Activated T-helper 2 cell treated with anti-CD3 and anti-CD28 coated beads, Interferon-gamma antibody, Interleukin-2, Interleukin-4, amounts not matched to agents 10 μg/mL and 5 μg/mL and 100 μg/mL, durations not matched to agents 14 hours and 24 hours and 36 hours (primary cell): ENCODE measurements around the gene ECM1. TPM values are rescaled to one million over a fixed set of nuclear protein-coding genes. Genes with fewer than 3 reads are reported as not detected.

Experiments used
- DNase-seq: peaks from one replicate; pipeline ENCODE4 v3.0.0; 2021; ENCODE audit warnings: low spot score
- H3K27ac Mint-ChIP-seq: one replicate; pipeline ENCODE4 v1.8.0; 2021; ENCODE audit warnings: mixed read lengths
- H3K27me3 Mint-ChIP-seq: one replicate; pipeline ENCODE4 v1.8.0; 2021; ENCODE audit warnings: low read depth, mixed read lengths
- H3K36me3 Mint-ChIP-seq: one replicate; pipeline ENCODE4 v1.8.0; 2021; ENCODE audit warnings: low read depth, mixed read lengths
- H3K4me1 Mint-ChIP-seq: one replicate; pipeline ENCODE4 v1.8.0; 2021; ENCODE audit warnings: low read depth, mixed read lengths
- H3K4me3 Mint-ChIP-seq: one replicate; pipeline ENCODE4 v1.8.0; 2021; ENCODE audit warnings: low read depth, mild to moderate bottlenecking, moderate library complexity, mixed read lengths
- H3K9me3 Mint-ChIP-seq: one replicate; pipeline ENCODE4 v1.8.0; 2021; ENCODE audit warnings: mixed read lengths
- intact Hi-C: fragments of 100-400 bp; cut with micrococcal nuclease; formaldehyde crosslinking; loops from one replicate; pipeline ENCODE4 v1.15.1; 2023
- total RNA-seq: library from RNA; stranded (reverse); gene quantifications from 2 replicates; pipeline ENCODE4 v1.2.3, GENCODE V29; 2022

Gene ECM1
- total RNA-seq, 1 donor from 2014 or later: 1.6 TPM

- Mint-ChIP-seq H3K4me1 (peaks cover 33% of the 10 kb centered on the region), H3K9me3 (no peaks in the 10 kb centered on the region), H3K27ac (no peak overlapping the region), H3K27me3 (no peaks in the 10 kb centered on the region), H3K36me3 (peaks cover 3% of the 10 kb centered on the region), H3K4me3 (no peak overlapping the region)
- no peak for DNase-seq
- intact Hi-C loops: no loop called here
Measured at GRCh38 chr1:150558761-150559655, 51.1 kb downstream of the ECM1 start.

- Mint-ChIP-seq H3K4me3 (no peak overlapping the region), H3K27me3 (no peaks in the 10 kb centered on the region), H3K36me3 (peaks cover 3% of the 10 kb centered on the region), H3K4me1 (peaks cover 36% of the 10 kb centered on the region), H3K9me3 (no peaks in the 10 kb centered on the region), H3K27ac (no peak overlapping the region)
- no peak for DNase-seq
- intact Hi-C loops: loop anchor here (1.0 to 10.0 kb wide), 8 partner anchors 62 to 675 kb away; partner anchors contain the start of genes CTSS, GOLPH3L, MINDY1 and PRUNE1
Measured at GRCh38 chr1:150559656-150560010, 51.7 kb downstream of the ECM1 start.

GRCh38 chr1:150560011-150560438 lies 52.1 kb downstream of the ECM1 start:
- peaks cover 39% of the 10 kb centered on the region for H3K4me1 Mint-ChIP-seq
- no peaks in the 10 kb centered on the region for H3K27me3 Mint-ChIP-seq
- H3K36me3 Mint-ChIP-seq: peaks cover 5% of the 10 kb centered on the region
- H3K9me3 Mint-ChIP-seq: no peaks in the 10 kb centered on the region
- peak; percentile 70 for DNase-seq
- intact Hi-C loops: loop anchor here (1.0 to 10.0 kb wide), 8 partner anchors 61 to 675 kb away; partner anchors contain the start of genes CTSS, GOLPH3L, MINDY1 and PRUNE1
- H3K27ac Mint-ChIP-seq: peak overlapping the region; percentile 25
- H3K4me3 Mint-ChIP-seq: peak overlapping the region; percentile 40

GRCh38 chr1:150560576-150561253 lies 52.8 kb downstream of the ECM1 start:
- peaks cover 41% of the 10 kb centered on the region for H3K4me1 Mint-ChIP-seq
- peak; percentile 78 for DNase-seq
- peak overlapping the region; percentile 97 for H3K4me3 Mint-ChIP-seq
- intact Hi-C loops: loop anchor here (1.0 to 10.0 kb wide), 10 partner anchors 51 to 676 kb away; partner anchors contain the start of genes CTSS, ENSA, GOLPH3L and MINDY1
- H3K36me3 Mint-ChIP-seq: peaks cover 3% of the 10 kb centered on the region
- peak overlapping the region; percentile 100 for H3K27ac Mint-ChIP-seq
- no peaks in the 10 kb centered on the region for H3K27me3 Mint-ChIP-seq
- no peaks in the 10 kb centered on the region for H3K9me3 Mint-ChIP-seq

GRCh38 chr1:150561254-150561973 lies 53.5 kb downstream of the ECM1 start:
- intact Hi-C loops: loop anchor here (1.0 to 10.0 kb wide), 8 partner anchors 50 to 677 kb away; partner anchors contain the start of genes CTSS, ENSA, GOLPH3L and MINDY1
- Mint-ChIP-seq H3K4me3 (peak overlapping the region; percentile 97), H3K27me3 (no peaks in the 10 kb centered on the region), H3K36me3 (peaks cover 3% of the 10 kb centered on the region), H3K9me3 (no peaks in the 10 kb centered on the region), H3K27ac (peak overlapping the region; percentile 100), H3K4me1 (peaks cover 43% of the 10 kb centered on the region)
- peak; percentile 64 for DNase-seq

GRCh38 chr1:150561974-150562445 lies 54.1 kb downstream of the ECM1 start:
- intact Hi-C loops: loop anchor here (1.0 to 10.0 kb wide), 9 partner anchors 17 to 677 kb away; partner anchors contain the start of genes CTSS, ENSA, GOLPH3L and MCL1
- peaks cover 3% of the 10 kb centered on the region for H3K36me3 Mint-ChIP-seq
- no peaks in the 10 kb centered on the region for H3K27me3 Mint-ChIP-seq
- H3K27ac Mint-ChIP-seq: peak overlapping the region; percentile 100
- H3K4me1 Mint-ChIP-seq: peaks cover 44% of the 10 kb centered on the region
- peak; percentile 86 for DNase-seq
- peak overlapping the region; percentile 97 for H3K4me3 Mint-ChIP-seq
- no peaks in the 10 kb centered on the region for H3K9me3 Mint-ChIP-seq

GRCh38 chr1:150562446-150563339 lies 54.8 kb downstream of the ECM1 start:
- DNase-seq: peak; percentile 67
- Mint-ChIP-seq H3K27me3 (no peaks in the 10 kb centered on the region), H3K36me3 (peaks cover 6% of the 10 kb centered on the region), H3K4me3 (peak overlapping the region; percentile 97), H3K27ac (peak overlapping the region; percentile 100), H3K9me3 (no peaks in the 10 kb centered on the region), H3K4me1 (peaks cover 51% of the 10 kb centered on the region)
- intact Hi-C loops: loop anchor here (1.0 to 10.0 kb wide), 6 partner anchors 17 to 678 kb away; partner anchors contain the start of genes CTSS, MCL1, MINDY1 and PRUNE1

Other genes with a start within 250 kb of the ECM1 start
- 103 and 105 TPM in 2 replicates for gene APH1A, start 239.1 kb upstream of the ECM1 start, total RNA-seq
- gene C1orf54, start 235.3 kb upstream of the ECM1 start, total RNA-seq: 0.39 and 0.98 TPM in 2 replicates
- gene CIART, start 225.6 kb upstream of the ECM1 start, total RNA-seq: 4.2 TPM in 2 replicates
- 80.7 and 83.4 TPM in 2 replicates for gene MRPS21, start 214.2 kb upstream of the ECM1 start, total RNA-seq
- gene PRPF3, start 186.6 kb upstream of the ECM1 start, total RNA-seq: 77.9 and 85.2 TPM in 2 replicates
- gene RPRD2, start 144.0 kb upstream of the ECM1 start, total RNA-seq: 21.9 and 22.8 TPM in 2 replicates
- 66.2 and 69.8 TPM in 2 replicates for gene TARS2, start 20.7 kb upstream of the ECM1 start, total RNA-seq
- gene FALEC, start 7.6 kb downstream of the ECM1 start, total RNA-seq: 0.37 and 1.9 TPM in 2 replicates
- gene ADAMTSL4, start 41.3 kb downstream of the ECM1 start, total RNA-seq: 2.7 and 2.9 TPM in 2 replicates
- gene MCL1, start 71.5 kb downstream of the ECM1 start, total RNA-seq: 217 and 221 TPM in 2 replicates
- 252 and 253 TPM in 2 replicates for gene ENSA, start 121.5 kb downstream of the ECM1 start, total RNA-seq
- gene GOLPH3L, start 189.0 kb downstream of the ECM1 start, total RNA-seq: 21.3 and 22.4 TPM in 2 replicates
- gene HORMAD1, start 212.8 kb downstream of the ECM1 start, total RNA-seq: 0.27 TPM in 1 of 2 replicates, not detected in the other